Neural cell (in vitro differentiated cells): Measurements from ENCODE around the gene TMEM11. TPM values are rescaled to one million over a fixed set of nuclear protein-coding genes. Genes with fewer than 3 reads are reported as not detected.

Experiments used
- H2AFZ ChIP-seq: fragments of 200-600, 300-800 bp; sonication (generic), shearing (Covaris generic); 2 replicates; pipeline ENCODE4 v1.6.0; 2014; ENCODE audit warnings: low read depth, mild to moderate bottlenecking, antibody characterized with exemption, low read length, moderate library complexity
- H3F3A ChIP-seq: fragments of 200-600 bp; shearing (Covaris generic); 2 replicates; pipeline ENCODE4 v1.6.1; 2016; ENCODE audit warnings: mild to moderate bottlenecking, moderate library complexity, mixed read lengths, antibody characterized with exemption, low read length; ENCODE audit not compliant: insufficient read depth, poor library complexity, severe bottlenecking
- H3K27ac ChIP-seq: fragments of 200-600, 300-800 bp; sonication (generic), shearing (Covaris generic); 2 replicates; pipeline ENCODE4 v1.5.1; 2014; ENCODE audit warnings: mild to moderate bottlenecking, low read length, moderate library complexity
- H3K27me3 ChIP-seq: fragments of 300-800, 200-600 bp; sonication (generic), shearing (Covaris generic); 2 replicates; pipeline ENCODE4 v1.6.0; 2014; ENCODE audit warnings: mild to moderate bottlenecking, low read depth, low read length, moderate library complexity; ENCODE audit not compliant: insufficient read depth
- H3K36me3 ChIP-seq: fragments of 300-800, 200-600 bp; sonication (generic), shearing (Covaris generic); 2 replicates; pipeline ENCODE4 v1.5.1; 2014; ENCODE audit warnings: mild to moderate bottlenecking, antibody characterized with exemption, low read length, moderate library complexity; ENCODE audit not compliant: insufficient read depth
- H3K4me2 ChIP-seq: fragments of 300-800, 200-600 bp; sonication (generic), shearing (Covaris generic); 2 replicates; pipeline ENCODE4 v1.6.0; 2014; ENCODE audit warnings: mild to moderate bottlenecking, low read length
- H3K4me3 ChIP-seq: fragments of 300-800, 200-600 bp; sonication (generic), shearing (Covaris generic); 2 replicates; pipeline ENCODE4 v1.5.1; 2014; ENCODE audit warnings: mild to moderate bottlenecking, low read length, moderate library complexity
- H3K79me2 ChIP-seq: fragments of 200-600 bp; shearing (Covaris generic); replicated peaks from 2 replicates; pipeline ENCODE4 v1.6.0; 2014; ENCODE audit warnings: mild to moderate bottlenecking, low read length, moderate library complexity; ENCODE audit not compliant: insufficient read depth
- H3K9ac ChIP-seq: fragments of 300-800, 200-600 bp; sonication (generic), shearing (Covaris generic); 2 replicates; pipeline ENCODE4 v1.6.1; 2016; ENCODE audit warnings: mild to moderate bottlenecking, low read length, mixed read lengths
- H3K9me2 ChIP-seq: fragments of 200-600 bp; shearing (Covaris generic); 2 replicates; pipeline ENCODE4 v1.6.1; 2016; ENCODE audit warnings: mild to moderate bottlenecking, low read length, mixed read lengths; ENCODE audit not compliant: insufficient read depth
- H3K9me3 ChIP-seq: fragments of 200-600, 300-800 bp; sonication (generic), shearing (Covaris generic); 2 replicates; pipeline ENCODE4 v1.6.1; 2016; ENCODE audit warnings: mild to moderate bottlenecking, mixed run types, low read length, moderate library complexity, mixed read lengths
- H4K20me1 ChIP-seq: fragments of 200-600 bp; shearing (Covaris generic); 2 replicates; pipeline ENCODE4 v1.6.1; 2016; ENCODE audit warnings: mild to moderate bottlenecking, mixed run types; ENCODE audit not compliant: insufficient read depth
- CTCF ChIP-seq: fragments of 450-650 bp; IDR thresholded peaks from 2 replicates; pipeline ENCODE4 v1.5.1; 2014; ENCODE audit warnings: antibody characterized with exemption, mild to moderate bottlenecking, moderate library complexity; ENCODE audit not compliant: poor library complexity, severe bottlenecking
- EP300 ChIP-seq: fragments of 450-650 bp; conservative IDR thresholded peaks from 2 replicates; pipeline ENCODE4 v1.6.1; 2014; ENCODE audit warnings: antibody characterized with exemption, mild to moderate bottlenecking, moderate library complexity; ENCODE audit not compliant: poor library complexity, severe bottlenecking
- EZH2 ChIP-seq: fragments of 200-600, 300-800 bp; shearing (Covaris generic), sonication (generic); IDR thresholded peaks from 2 replicates; pipeline ENCODE4 v1.6.1; 2014; ENCODE audit warnings: antibody characterized with exemption, low read length, borderline replicate concordance, mild to moderate bottlenecking; ENCODE audit not compliant: insufficient read depth, poor library complexity, severe bottlenecking
- MXI1 ChIP-seq: fragments of 450-650 bp; conservative IDR thresholded peaks from 2 replicates; pipeline ENCODE4 v1.6.1; 2014; ENCODE audit warnings: antibody characterized with exemption, mild to moderate bottlenecking; ENCODE audit not compliant: poor library complexity, severe bottlenecking
- POLR2AphosphoS5 ChIP-seq: IDR thresholded peaks from 2 replicates; pipeline ENCODE4 v1.6.1; 2012
- RAD21 ChIP-seq: fragments of 450-650 bp; conservative IDR thresholded peaks from 2 replicates; pipeline ENCODE4 v1.6.1; 2014; ENCODE audit warnings: antibody characterized with exemption, mild to moderate bottlenecking, moderate library complexity
- REST ChIP-seq: IDR thresholded peaks from 2 replicates; pipeline ENCODE4 v1.6.1; 2012; ENCODE audit warnings: borderline replicate concordance
- SMC3 ChIP-seq: fragments of 450-650 bp; conservative IDR thresholded peaks from 2 replicates; pipeline ENCODE4 v1.6.1; 2014; ENCODE audit warnings: antibody characterized with exemption, mild to moderate bottlenecking, moderate library complexity; ENCODE audit not compliant: poor library complexity
- TAF1 ChIP-seq: IDR thresholded peaks from 2 replicates; pipeline ENCODE4 v1.6.1; 2012; ENCODE audit warnings: low read depth
- polyA plus RNA-seq: library from polyadenylated mRNA; depleted of rRNA; stranded (reverse); fragments of >200 nt; gene quantifications from 2 replicates; pipeline ENCODE4 v1.2.3, GENCODE V29; 2014

TMEM11 gene
- polyA plus RNA-seq, 1 donor from 2014 or later, result 24.6 TPM

GRCh38 chr17:21185061-21185460 lies 28.9 kb downstream of the TMEM11 start:
- Histone ChIP-seq H3K27ac (no peak overlapping the region), H3K4me3 (no peak overlapping the region), H3K9ac (no peak overlapping the region), H3K27me3 (no peaks in the 10 kb centered on the region), H3K9me3 (no peaks in the 10 kb centered on the region), H4K20me1 (no peaks in the 10 kb centered on the region), H3K4me2 (no peak overlapping the region), H3K36me3 (no peaks in the 10 kb centered on the region), H3K79me2 (no peaks in the 10 kb centered on the region), H2AFZ (no peak overlapping the region), H3F3A (no peaks in the 10 kb centered on the region), H3K9me2 (no peaks in the 10 kb centered on the region)
- TF ChIP-seq EP300 (no peak), CTCF (no peak), SMC3 (no peak), REST (no peak), EZH2 (no peak), RAD21 (no peak), MXI1 (no peak), POLR2AphosphoS5 (no peak), TAF1 (no peak)

GRCh38 chr17:21184570-21184969 lies 29.4 kb downstream of the TMEM11 start:
- Histone ChIP-seq H3K4me3 (no peak overlapping the region), H3K4me2 (no peak overlapping the region), H3K79me2 (no peaks in the 10 kb centered on the region), H3K9me3 (no peaks in the 10 kb centered on the region), H4K20me1 (no peaks in the 10 kb centered on the region), H3K27me3 (no peaks in the 10 kb centered on the region), H3K9ac (no peak overlapping the region), H3K9me2 (no peaks in the 10 kb centered on the region), H3F3A (no peaks in the 10 kb centered on the region), H3K27ac (no peak overlapping the region), H2AFZ (no peak overlapping the region), H3K36me3 (no peaks in the 10 kb centered on the region)
- TF ChIP-seq EP300 (no peak), POLR2AphosphoS5 (no peak), RAD21 (no peak), REST (no peak), SMC3 (no peak), MXI1 (no peak)
